Astrocyte (in vitro differentiated cells and primary cell): ENCODE data around the gene ECHS1. TPM values are rescaled to one million over a fixed set of nuclear protein-coding genes. Genes with fewer than 3 reads are reported as not detected.

Experiments
- DNase-seq: peaks from one replicate; pipeline ENCODE4 v3.0.0-alpha.2; 2010; ENCODE audit warnings: low read depth
- FAIRE-seq: peaks from 2 replicates; lab custom pipeline; 2011; peaks lifted over from hg19 to GRCh38; lab: Jason Lieb, UNC
- H2AFZ ChIP-seq: 2 replicates; pipeline ENCODE4 v1.6.0; 2012; ENCODE audit warnings: low read depth, low read length, inconsistent platforms
- H3K27ac ChIP-seq: 2 replicates; pipeline ENCODE4 v1.5.1; 2011; ENCODE audit warnings: low read depth, low read length, inconsistent platforms
- H3K27me3 ChIP-seq: 2 replicates; pipeline ENCODE4 v1.6.0; 2011; ENCODE audit warnings: low read length, inconsistent platforms; ENCODE audit not compliant: insufficient read depth
- H3K36me3 ChIP-seq: 2 replicates; pipeline ENCODE4 v1.5.1; 2011; ENCODE audit warnings: low read length, inconsistent platforms; ENCODE audit not compliant: insufficient read depth
- H3K4me1 ChIP-seq: 2 replicates; pipeline ENCODE4 v1.5.1; 2011; ENCODE audit warnings: low read length, inconsistent platforms; ENCODE audit not compliant: insufficient read depth
- H3K4me2 ChIP-seq: 2 replicates; pipeline ENCODE4 v1.6.0; 2012; ENCODE audit warnings: low read length, inconsistent platforms
- H3K4me3 ChIP-seq: 2 replicates; pipeline ENCODE4 v1.5.1; 2011; ENCODE audit warnings: low read depth, mild to moderate bottlenecking, low read length, inconsistent platforms; ENCODE audit not compliant: insufficient read depth
- H3K79me2 ChIP-seq: 2 replicates; pipeline ENCODE4 v1.6.0; 2012; ENCODE audit warnings: mild to moderate bottlenecking, low read length, inconsistent platforms; ENCODE audit not compliant: insufficient read depth
- H3K9ac ChIP-seq: 2 replicates; pipeline ENCODE4 v1.6.0; 2012; ENCODE audit warnings: mild to moderate bottlenecking, low read length, inconsistent platforms
- H3K9me3 ChIP-seq: 2 replicates; pipeline ENCODE4 v1.5.1; 2012; ENCODE audit warnings: low read depth, mild to moderate bottlenecking, low read length, inconsistent platforms; ENCODE audit not compliant: insufficient read depth
- H4K20me1 ChIP-seq: 2 replicates; pipeline ENCODE4 v1.6.0; 2012; ENCODE audit warnings: low read length, inconsistent platforms; ENCODE audit not compliant: insufficient read depth
- H3K27ac Mint-ChIP-seq: one replicate; pipeline ENCODE4 v1.8.0; 2021; ENCODE audit warnings: mild to moderate bottlenecking, mixed read lengths; ENCODE audit not compliant: unreplicated experiment
- H3K27me3 Mint-ChIP-seq: one replicate; pipeline ENCODE4 v1.8.0; 2021; ENCODE audit warnings: low read depth, mixed read lengths; ENCODE audit not compliant: unreplicated experiment
- H3K36me3 Mint-ChIP-seq: one replicate; pipeline ENCODE4 v1.8.0; 2021; ENCODE audit warnings: low read depth, mixed read lengths; ENCODE audit not compliant: unreplicated experiment
- H3K4me1 Mint-ChIP-seq: one replicate; pipeline ENCODE4 v1.8.0; 2021; ENCODE audit warnings: low read depth, mixed read lengths; ENCODE audit not compliant: unreplicated experiment
- H3K4me3 Mint-ChIP-seq: one replicate; pipeline ENCODE4 v1.8.0; 2021; ENCODE audit warnings: mild to moderate bottlenecking, moderate library complexity, mixed read lengths; ENCODE audit not compliant: unreplicated experiment
- H3K9me3 Mint-ChIP-seq: one replicate; pipeline ENCODE4 v1.8.0; 2021; ENCODE audit warnings: mild to moderate bottlenecking, mixed read lengths; ENCODE audit not compliant: unreplicated experiment
- EZH2 ChIP-seq: IDR thresholded peaks from 2 replicates; pipeline ENCODE4 v1.6.1; 2012; ENCODE audit warnings: mild to moderate bottlenecking, low read length, inconsistent platforms; ENCODE audit not compliant: insufficient read depth
- total RNA-seq: library from RNA; stranded (reverse); gene quantifications from 2 replicates; pipeline ENCODE4 v1.2.1, GENCODE V29; 2021
- TF ChIP-seq, protein P1 (sequence below): IDR thresholded peaks from 2 replicates; pipeline ENCODE4 v1.5.1; 2011; ENCODE audit warnings: low read depth, mild to moderate bottlenecking, inconsistent platforms, low read length, moderate library complexity; ENCODE audit not compliant: insufficient read depth

ECHS1 gene
- total RNA-seq, 1 donor from 2014 or later, result 90.9 TPM

DNA sequence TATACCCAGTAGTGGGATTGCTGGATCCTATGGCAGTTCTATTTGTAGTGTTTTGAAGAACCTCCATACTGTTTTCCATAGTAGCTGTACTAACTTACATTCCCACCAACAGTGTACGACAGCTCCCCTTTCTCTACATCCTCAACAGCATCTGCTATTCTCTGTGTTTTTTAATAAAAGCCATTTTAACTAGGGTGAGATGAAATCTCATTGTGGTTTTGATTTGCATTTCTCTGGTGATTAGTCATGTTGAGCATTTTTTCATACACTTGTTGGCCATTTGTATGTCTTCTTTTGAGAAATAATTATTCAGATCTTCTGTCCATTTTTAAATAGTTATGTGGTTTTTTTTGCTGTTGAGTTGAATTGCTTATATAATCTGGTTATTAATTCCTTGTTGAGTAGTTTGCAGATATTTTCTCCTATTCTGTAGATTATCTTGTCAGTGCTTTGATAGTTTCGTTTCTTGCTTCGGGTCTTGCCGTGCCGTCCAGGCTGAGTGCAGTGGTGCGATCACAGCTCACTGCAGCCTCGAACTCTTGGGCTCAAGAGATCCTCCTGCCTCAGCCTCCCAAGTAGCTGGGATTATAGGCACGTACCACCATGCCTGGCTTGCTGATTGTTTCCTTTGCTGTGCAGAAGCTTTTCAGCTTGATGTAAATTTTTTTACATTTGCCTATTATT, 32.8 kb upstream of the ECHS1 start:
- Histone ChIP-seq H3K79me2 (peaks cover 64% of the 10 kb centered on the region), H2AFZ (no peak overlapping the region), H3K27me3 (no peaks in the 10 kb centered on the region), H3K36me3 (peaks cover 25% of the 10 kb centered on the region), H3K9ac (peak overlapping the region; percentile 13), H3K4me3 (no peak overlapping the region), H3K4me2 (peak overlapping the region; percentile 70), H3K4me1 (peaks cover 10% of the 10 kb centered on the region), H3K9me3 (no peaks in the 10 kb centered on the region), H4K20me1 (peaks cover 48% of the 10 kb centered on the region), H3K27ac (peak overlapping the region; percentile 31)
- Mint-ChIP-seq H3K27ac (peak overlapping the region; percentile 80), H3K4me3 (no peak overlapping the region), H3K4me1 (peaks cover 28% of the 10 kb centered on the region), H3K36me3 (peaks cover 45% of the 10 kb centered on the region), H3K9me3 (no peaks in the 10 kb centered on the region), H3K27me3 (no peaks in the 10 kb centered on the region)
- peak; percentile 65 for DNase-seq
- TF ChIP-seq, protein P1, sequence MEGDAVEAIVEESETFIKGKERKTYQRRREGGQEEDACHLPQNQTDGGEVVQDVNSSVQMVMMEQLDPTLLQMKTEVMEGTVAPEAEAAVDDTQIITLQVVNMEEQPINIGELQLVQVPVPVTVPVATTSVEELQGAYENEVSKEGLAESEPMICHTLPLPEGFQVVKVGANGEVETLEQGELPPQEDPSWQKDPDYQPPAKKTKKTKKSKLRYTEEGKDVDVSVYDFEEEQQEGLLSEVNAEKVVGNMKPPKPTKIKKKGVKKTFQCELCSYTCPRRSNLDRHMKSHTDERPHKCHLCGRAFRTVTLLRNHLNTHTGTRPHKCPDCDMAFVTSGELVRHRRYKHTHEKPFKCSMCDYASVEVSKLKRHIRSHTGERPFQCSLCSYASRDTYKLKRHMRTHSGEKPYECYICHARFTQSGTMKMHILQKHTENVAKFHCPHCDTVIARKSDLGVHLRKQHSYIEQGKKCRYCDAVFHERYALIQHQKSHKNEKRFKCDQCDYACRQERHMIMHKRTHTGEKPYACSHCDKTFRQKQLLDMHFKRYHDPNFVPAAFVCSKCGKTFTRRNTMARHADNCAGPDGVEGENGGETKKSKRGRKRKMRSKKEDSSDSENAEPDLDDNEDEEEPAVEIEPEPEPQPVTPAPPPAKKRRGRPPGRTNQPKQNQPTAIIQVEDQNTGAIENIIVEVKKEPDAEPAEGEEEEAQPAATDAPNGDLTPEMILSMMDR, result no peak
- FAIRE-seq, result no peak

DNA sequence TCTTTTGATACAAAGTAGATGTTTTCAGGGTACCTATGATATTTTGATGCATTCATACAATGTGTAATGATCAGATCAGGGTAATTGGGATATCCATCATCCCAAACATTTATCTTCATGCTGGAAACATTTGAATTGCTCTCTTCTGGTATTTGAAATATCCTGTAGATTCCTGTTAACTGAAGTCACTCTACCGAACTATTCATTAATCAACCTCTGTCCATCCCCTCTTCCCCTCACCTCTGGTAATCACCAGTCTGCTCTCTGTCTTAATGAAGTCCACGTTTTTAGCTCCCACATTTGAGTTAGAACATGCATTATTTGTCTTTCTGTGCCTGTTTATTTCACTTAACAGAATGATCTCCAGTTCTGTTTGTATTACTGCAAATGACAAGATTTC, 32.1 kb upstream of the ECHS1 start:
- peak overlapping the region; percentile 70 for H3K4me2 ChIP-seq
- H3K79me2 ChIP-seq, result peaks cover 57% of the 10 kb centered on the region
- Mint-ChIP-seq H3K9me3 (no peaks in the 10 kb centered on the region), H3K4me1 (peaks cover 34% of the 10 kb centered on the region), H3K4me3 (peak overlapping the region; percentile 47), H3K36me3 (peaks cover 39% of the 10 kb centered on the region), H3K27me3 (no peaks in the 10 kb centered on the region), H3K27ac (peak overlapping the region; percentile 80)
- no peak for TF ChIP-seq EZH2
- TF ChIP-seq, protein P1, result no peak
- no peaks in the 10 kb centered on the region for H3K27me3 ChIP-seq
- peaks cover 46% of the 10 kb centered on the region for H4K20me1 ChIP-seq
- H3K27ac ChIP-seq, result peak overlapping the region; percentile 31
- no peaks in the 10 kb centered on the region for H3K9me3 ChIP-seq
- peaks cover 10% of the 10 kb centered on the region for H3K4me1 ChIP-seq
- DNase-seq (peak; percentile 49), FAIRE-seq (no peak)
- H3K9ac ChIP-seq, result peak overlapping the region; percentile 13
- H3K4me3 ChIP-seq, result no peak overlapping the region
- H2AFZ ChIP-seq, result no peak overlapping the region
- peaks cover 21% of the 10 kb centered on the region for H3K36me3 ChIP-seq

DNA sequence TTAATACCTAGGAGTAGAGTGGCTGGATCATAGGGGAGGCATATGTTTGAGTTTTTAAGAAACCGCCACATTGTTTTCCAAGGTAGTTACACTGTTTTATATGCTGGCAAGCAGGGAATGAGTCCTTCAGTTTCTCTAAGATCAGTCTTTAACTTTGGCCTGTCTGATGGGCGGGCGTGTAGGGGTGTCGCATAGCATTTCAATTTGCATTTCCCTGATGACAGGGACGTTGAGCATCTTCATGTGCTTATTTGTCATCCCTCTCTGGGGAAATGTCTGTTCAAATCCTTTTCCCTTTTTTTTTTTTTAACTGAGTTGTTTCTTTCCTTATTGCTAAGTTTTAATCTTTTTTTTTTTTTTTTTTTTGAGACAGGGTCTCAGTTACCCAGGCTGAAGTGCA, 30.6 kb upstream of the ECHS1 start:
- H3K27me3 Mint-ChIP-seq, result no peaks in the 10 kb centered on the region
- Histone ChIP-seq H3K79me2 (peaks cover 53% of the 10 kb centered on the region), H3K9ac (no peak overlapping the region), H3K4me3 (no peak overlapping the region), H4K20me1 (peaks cover 34% of the 10 kb centered on the region), H3K27ac (no peak overlapping the region), H3K4me2 (no peak overlapping the region), H3K4me1 (peaks cover 10% of the 10 kb centered on the region), H3K36me3 (peaks cover 23% of the 10 kb centered on the region), H2AFZ (no peak overlapping the region), H3K27me3 (no peaks in the 10 kb centered on the region), H3K9me3 (no peaks in the 10 kb centered on the region)
- H3K9me3 Mint-ChIP-seq, result no peaks in the 10 kb centered on the region
- DNase-seq, result no peak
- H3K4me3 Mint-ChIP-seq, result no peak overlapping the region
- H3K27ac Mint-ChIP-seq, result no peak overlapping the region
- H3K4me1 Mint-ChIP-seq, result peaks cover 34% of the 10 kb centered on the region
- FAIRE-seq, result no peak
- TF ChIP-seq, protein P1, result no peak
- TF ChIP-seq EZH2, result no peak
- peaks cover 34% of the 10 kb centered on the region for H3K36me3 Mint-ChIP-seq
